VCaP (cell line): Measurements from ENCODE around the gene PCDHGA4.
A peak's percentile ranks its signal among the peaks of the same experiment; 100 is the strongest.
"Not testable (repeated sequence)": the region's sequence is repeated elsewhere in the genome, so short reads cannot be mapped to it uniquely, and the experiment has no call there.

Experiments
- H3K27ac ChIP-seq: fragments of 450-650 bp; 2 replicates; pipeline ENCODE4 v1.5.1; 2017
- CTCF ChIP-seq: fragments of 450-650 bp; conservative IDR thresholded peaks from 2 replicates; pipeline ENCODE4 v1.5.1; 2017; ENCODE audit warnings: mild to moderate bottlenecking, moderate library complexity

PCDHGA4 gene

GRCh38 chr5:141383345-141383744 lies 28.5 kb downstream of the PCDHGA4 start:
- TF ChIP-seq CTCF = no peak
- H3K27ac ChIP-seq = no peak overlapping the region

- H3K27ac ChIP-seq = no peak overlapping the region
- no peak for TF ChIP-seq CTCF
These were observed 29.8 kb downstream of the PCDHGA4 start for GRCh38 chr5:141384471-141385267.

- not testable (repeated sequence) for H3K27ac ChIP-seq
- peak; percentile 85 for TF ChIP-seq CTCF
These were observed 32.9 kb downstream of the PCDHGA4 start, which contains the start of gene PCDHGB4 for GRCh38 chr5:141387557-141388311. Gene PCDHGB4, plus strand, starts transcription at chr5:141387698. Its CDS starts 187 bp downstream, at chr5:141387885.

- TF ChIP-seq CTCF = no peak
- H3K27ac ChIP-seq = no peak overlapping the region
These were observed 33.8 kb downstream of the PCDHGA4 start for GRCh38 chr5:141388661-141389060.

GRCh38 chr5:141389153-141390042 lies 34.6 kb downstream of the PCDHGA4 start:
- H3K27ac ChIP-seq = no peak overlapping the region
- TF ChIP-seq CTCF = no peak

GRCh38 chr5:141392429-141393198 lies 37.8 kb downstream of the PCDHGA4 start, which contains the start of gene PCDHGA8:
Gene PCDHGA8, plus strand, starts transcription at chr5:141392633. Its CDS starts 181 bp downstream, at chr5:141392814.
- TF ChIP-seq CTCF = no peak
- H3K27ac ChIP-seq = no peak within 1 kb of the TSS
